Caco-2 (cell line): Measurements from ENCODE around the gene SORCS2. TPM values are rescaled to one million over a fixed set of nuclear protein-coding genes. Genes with fewer than 3 reads are reported as not detected.

Experiments used
- BruUV-seq: library from RNA; stranded (reverse); fragments of 400-500 nt; replicated peaks from 2 replicates; lab custom pipeline; 2021; lab: Mats Ljungman, UMichigan
- CTCF ChIA-PET: fragments of 300-600 bp; sonication (Branson Sonifier 250); formaldehyde crosslinking; loops from one replicate; lab custom pipeline; 2022; ENCODE audit warnings: antibody characterized with exemption; lab: Charles Lee
- POLR2A ChIA-PET: fragments of 300-600 bp; sonication (Branson Sonifier 250); formaldehyde crosslinking; loops from one replicate; lab custom pipeline; 2022; ENCODE audit warnings: antibody characterized with exemption; lab: Charles Lee
- DNase-seq, 2 experiments: peaks; one replicate each; pipeline versions ENCODE4 v3.0.0 to v3.0.0-alpha.2; 2020 to 2022
- H3K27me3 ChIP-seq: replicated peaks from 2 replicates; pipeline ENCODE4 v1.6.0; 2011; ENCODE audit warnings: low read length; ENCODE audit not compliant: control insufficient read depth, insufficient read depth
- H3K36me3 ChIP-seq: 2 replicates; pipeline ENCODE4 v1.5.1; 2011; ENCODE audit warnings: low read length; ENCODE audit not compliant: control insufficient read depth, insufficient read depth
- H3K4me1 ChIP-seq: fragments of 250-450 bp; sonication (Bioruptor Pico); 2 replicates; pipeline ENCODE4 v1.5.1; 2020; ENCODE audit warnings: mild to moderate bottlenecking
- H3K4me3 ChIP-seq: 2 replicates; pipeline ENCODE4 v1.5.1; 2011; ENCODE audit warnings: low read depth, mild to moderate bottlenecking, control low read depth, low read length
- H3K9me3 ChIP-seq: fragments of 250-450 bp; sonication (Bioruptor Pico); 2 replicates; pipeline ENCODE4 v1.5.1; 2020; ENCODE audit warnings: mild to moderate bottlenecking, moderate library complexity
- H3K27ac Mint-ChIP-seq: one replicate; pipeline ENCODE4 v1.8.0; 2022; ENCODE audit warnings: mixed read lengths; ENCODE audit not compliant: unreplicated experiment
- H3K27me3 Mint-ChIP-seq: one replicate; pipeline ENCODE4 v1.8.0; 2022; ENCODE audit warnings: mixed read lengths; ENCODE audit not compliant: insufficient read depth, unreplicated experiment
- H3K36me3 Mint-ChIP-seq: one replicate; pipeline ENCODE4 v1.8.0; 2022; ENCODE audit warnings: mild to moderate bottlenecking, mixed read lengths; ENCODE audit not compliant: insufficient read depth, unreplicated experiment
- H3K4me1 Mint-ChIP-seq: one replicate; pipeline ENCODE4 v1.8.0; 2022; ENCODE audit warnings: low read depth, mixed read lengths; ENCODE audit not compliant: unreplicated experiment
- H3K4me3 Mint-ChIP-seq: one replicate; pipeline ENCODE4 v1.8.0; 2022; ENCODE audit warnings: mild to moderate bottlenecking, moderate library complexity, mixed read lengths; ENCODE audit not compliant: unreplicated experiment
- H3K9me3 Mint-ChIP-seq: one replicate; pipeline ENCODE4 v1.8.0; 2022; ENCODE audit warnings: mixed read lengths; ENCODE audit not compliant: unreplicated experiment
- CTCF ChIP-seq, 2 experiments: fragments of 200-600 bp in 1 of 2; IDR thresholded peaks; 1 replicate in 1 of 2; 2 replicates in 1 of 2; pipeline versions ENCODE4 v1.5.1 to v1.8.0; 2011 to 2022; ENCODE audit warnings: antibody characterized with exemption in 1 of 2, control low read depth in 1 of 2, inconsistent platforms in 1 of 2, low read depth in 1 of 2, low read length in 1 of 2, mild to moderate bottlenecking in 1 of 2, moderate library complexity in 1 of 2; ENCODE audit not compliant: insufficient read depth in 1 of 2, severe bottlenecking in 1 of 2, unreplicated experiment in 1 of 2
- intact Hi-C: fragments of 100-400 bp; cut with micrococcal nuclease; formaldehyde crosslinking; loops from one replicate; pipeline ENCODE4 v1.10.0; 2022; ENCODE audit not compliant: unreplicated experiment
- total RNA-seq: library from RNA; stranded (reverse); gene quantifications from 2 replicates; pipeline ENCODE4 v1.2.3, GENCODE V29; 2022

Gene SORCS2
- total RNA-seq, 1 experiment from 2014 or later: 1.6 TPM

- no peak overlapping the region for H3K4me3 Mint-ChIP-seq
- no peaks in the 10 kb centered on the region for H3K27me3 ChIP-seq
- H3K4me1 Mint-ChIP-seq: no peaks in the 10 kb centered on the region
- no peaks in the 10 kb centered on the region for H3K9me3 Mint-ChIP-seq
- intact Hi-C loops: no loop called here
- peak in 1 of 2 experiments; percentile 34 for TF ChIP-seq CTCF (IDR thresholded peaks at IDR 0.05; ENCODE audit: insufficient read depth in 1 of 2, low read depth in 1 of 2, low read length in 1 of 2, severe bottlenecking in 1 of 2, unreplicated experiment in 1 of 2)
- H3K4me3 ChIP-seq: no peak overlapping the region
- ChIA-PET POLR2A (no interaction called here), CTCF (interaction anchor here (0.6 to 0.8 kb wide), 2 partner anchors 74 to 278 kb away, joined by 3 read pairs; no protein-coding TSS in a partner anchor)
- no peak for DNase-seq
- no peaks in the 10 kb centered on the region for H3K36me3 Mint-ChIP-seq
- no TSS peak for BruUV-seq
- peaks cover 3% of the 10 kb centered on the region for H3K27me3 Mint-ChIP-seq
- peaks cover 5% of the 10 kb centered on the region; the same call in 1 of the 2 replicates for H3K9me3 ChIP-seq
- H3K36me3 ChIP-seq: no peaks in the 10 kb centered on the region
- no peaks in the 10 kb centered on the region for H3K4me1 ChIP-seq
- H3K27ac Mint-ChIP-seq: no peak overlapping the region
Measured at GRCh38 chr4:7467471-7467870, 275.1 kb downstream of the SORCS2 start.

GRCh38 chr4:7469023-7469422 is 276.7 kb downstream of the SORCS2 start:
- H3K27ac Mint-ChIP-seq: no peak overlapping the region
- no peaks in the 10 kb centered on the region for H3K27me3 ChIP-seq

GRCh38 chr4:7470111-7470510 is 277.8 kb downstream of the SORCS2 start:
- no peaks in the 10 kb centered on the region for H3K27me3 ChIP-seq
- no peaks in the 10 kb centered on the region for H3K4me1 Mint-ChIP-seq
- ChIA-PET POLR2A (no interaction called here), CTCF (interaction anchor here (0.9 kb wide), 1 partner anchor 10 kb away, joined by 3 read pairs; no protein-coding TSS in a partner anchor)
- H3K9me3 Mint-ChIP-seq: no peaks in the 10 kb centered on the region
- no peak overlapping the region for H3K27ac Mint-ChIP-seq
- H3K4me3 ChIP-seq: no peak overlapping the region
- no peak for DNase-seq
- BruUV-seq: no TSS peak
- H3K27me3 Mint-ChIP-seq: peaks cover 3% of the 10 kb centered on the region
- H3K4me1 ChIP-seq: no peaks in the 10 kb centered on the region
- TF ChIP-seq CTCF (IDR thresholded peaks at IDR 0.05; ENCODE audit: insufficient read depth in 1 of 2, low read depth in 1 of 2, low read length in 1 of 2, severe bottlenecking in 1 of 2, unreplicated experiment in 1 of 2): no peak
- peaks cover 5% of the 10 kb centered on the region; the same call in 1 of the 2 replicates for H3K9me3 ChIP-seq
- intact Hi-C loops: no loop called here
- H3K4me3 Mint-ChIP-seq: no peak overlapping the region
- no peaks in the 10 kb centered on the region for H3K36me3 Mint-ChIP-seq
- no peaks in the 10 kb centered on the region for H3K36me3 ChIP-seq

More at GRCh38 chr4:7469023-7469422, 276.7 kb downstream of the SORCS2 start:
- ChIA-PET POLR2A (no interaction called here), CTCF (no interaction called here)
- no peaks in the 10 kb centered on the region for H3K4me1 ChIP-seq
- H3K36me3 ChIP-seq: no peaks in the 10 kb centered on the region
- no peak overlapping the region for H3K4me3 ChIP-seq
- intact Hi-C loops: no loop called here
- no peak overlapping the region for H3K4me3 Mint-ChIP-seq
- BruUV-seq: no TSS peak
- no peak for TF ChIP-seq CTCF (IDR thresholded peaks at IDR 0.05; ENCODE audit: insufficient read depth in 1 of 2, low read depth in 1 of 2, low read length in 1 of 2, severe bottlenecking in 1 of 2, unreplicated experiment in 1 of 2)
- H3K27me3 Mint-ChIP-seq: peaks cover 3% of the 10 kb centered on the region
- peaks cover 5% of the 10 kb centered on the region; the same call in 1 of the 2 replicates for H3K9me3 ChIP-seq
- no peak for DNase-seq
- no peaks in the 10 kb centered on the region for H3K36me3 Mint-ChIP-seq
- H3K4me1 Mint-ChIP-seq: no peaks in the 10 kb centered on the region
- no peaks in the 10 kb centered on the region for H3K9me3 Mint-ChIP-seq
